Fibroblast of the conjunctiva (primary cell): Measurements from ENCODE around the gene ZFHX2.
"Not testable (repeated sequence)": the region's sequence is repeated elsewhere in the genome, so short reads cannot be mapped to it uniquely, and the experiment has no call there.

Experiments used
- DNase-seq: peaks from one replicate; pipeline ENCODE4 v3.0.0-alpha.2; 2010; ENCODE audit warnings: low read depth

The ZFHX2 gene

GRCh38 chr14:23551266-23552028 is at the start of gene ZFHX2:
Gene ZFHX2, minus strand, starts transcription at chr14:23551765. Its CDS starts 16,440 bp downstream, at chr14:23535325.
- no peak for DNase-seq

- DNase-seq, result no peak
Observed at GRCh38 chr14:23600806-23601205, 49.2 kb upstream of the ZFHX2 start.

- no peak for DNase-seq
Observed at GRCh38 chr14:23600322-23600707, 48.8 kb upstream of the ZFHX2 start.

GRCh38 chr14:23594191-23594590 is 42.6 kb upstream of the ZFHX2 start:
- not testable (repeated sequence) for DNase-seq

GRCh38 chr14:23590198-23590597 is 38.6 kb upstream of the ZFHX2 start:
- no peak for DNase-seq

GRCh38 chr14:23589606-23590005 is 38.0 kb upstream of the ZFHX2 start:
- no peak for DNase-seq

- DNase-seq, result peak; percentile 84
Observed at GRCh38 chr14:23588884-23589598, 37.5 kb upstream of the ZFHX2 start.

GRCh38 chr14:23584527-23585203 is 33.1 kb upstream of the ZFHX2 start:
- not testable (repeated sequence) for DNase-seq

- DNase-seq, result not testable (repeated sequence)
Observed at GRCh38 chr14:23583761-23584526, 32.4 kb upstream of the ZFHX2 start.

- no peak for DNase-seq
Observed at GRCh38 chr14:23582906-23583760, 31.6 kb upstream of the ZFHX2 start.

- DNase-seq, result no peak
Observed at GRCh38 chr14:23580948-23581281, 29.4 kb upstream of the ZFHX2 start.

- DNase-seq, result no peak
Observed at GRCh38 chr14:23580152-23580926, 28.8 kb upstream of the ZFHX2 start.

GRCh38 chr14:23579739-23580138 is 28.2 kb upstream of the ZFHX2 start:
- DNase-seq, result no peak

- no peak for DNase-seq
Observed at GRCh38 chr14:23579311-23579630, 27.7 kb upstream of the ZFHX2 start.

GRCh38 chr14:23578560-23579310 is 27.2 kb upstream of the ZFHX2 start, which contains the start of gene JPH4:
Gene JPH4, minus strand, starts transcription at chr14:23578790. Its CDS starts 1,337 bp downstream, at chr14:23577453.
- DNase-seq, result no peak

- DNase-seq, result no peak
Observed at GRCh38 chr14:23577710-23578392, 26.3 kb upstream of the ZFHX2 start.

- DNase-seq, result no peak
Observed at GRCh38 chr14:23577004-23577681, 25.6 kb upstream of the ZFHX2 start.

GRCh38 chr14:23573384-23574015 is 21.9 kb upstream of the ZFHX2 start:
- no peak for DNase-seq
